GDM1 (cell line): ENCODE data around the gene RAB21.
"Not testable (repeated sequence)": the region's sequence is repeated elsewhere in the genome, so short reads cannot be mapped to it uniquely, and the experiment has no call there.

Source experiments
- DNase-seq: peaks from one replicate; lab custom pipeline; 2025; lab: John Stamatoyannopoulos, UW

The RAB21 gene

GRCh38 chr12:71799106-71799505 is 44.4 kb downstream of the RAB21 start:
- no peak for DNase-seq

GRCh38 chr12:71800177-71800576 is 45.5 kb downstream of the RAB21 start:
- DNase-seq, result no peak

GRCh38 chr12:71804505-71804904 is 49.8 kb downstream of the RAB21 start:
- DNase-seq, result no peak

- DNase-seq, result no peak
These were observed 56.3 kb downstream of the RAB21 start for GRCh38 chr12:71810921-71811320.

GRCh38 chr12:71815242-71815641 is 60.6 kb downstream of the RAB21 start:
- DNase-seq, result not testable (repeated sequence)

GRCh38 chr12:71822088-71822487 is 67.4 kb downstream of the RAB21 start:
- not testable (repeated sequence) for DNase-seq

GRCh38 chr12:71828813-71829212 is 74.2 kb downstream of the RAB21 start:
- DNase-seq, result no peak

GRCh38 chr12:71837356-71837755 is 82.7 kb downstream of the RAB21 start:
- DNase-seq, result no peak

GRCh38 chr12:71838231-71838630 is 83.6 kb downstream of the RAB21 start:
- DNase-seq, result no peak

- no peak for DNase-seq
These were observed 84.0 kb downstream of the RAB21 start for GRCh38 chr12:71838676-71839075.

- DNase-seq, result no peak
These were observed 85.7 kb downstream of the RAB21 start for GRCh38 chr12:71840231-71840847.

- peak; percentile 9 for DNase-seq
These were observed 91.8 kb downstream of the RAB21 start for GRCh38 chr12:71846322-71846940.

- no peak for DNase-seq
These were observed 93.5 kb downstream of the RAB21 start for GRCh38 chr12:71848212-71848611.

GRCh38 chr12:71849109-71849851 is 94.6 kb downstream of the RAB21 start:
- no peak for DNase-seq
